Left lobe of liver (tissue), 2 donors: ENCODE results near the gene MORN2. TPM values are rescaled to one million over a fixed set of nuclear protein-coding genes. Genes with fewer than 3 reads are reported as not detected.
"Not testable (repeated sequence)": the region's sequence is repeated elsewhere in the genome, so short reads cannot be mapped to it uniquely, and the experiment has no call there.

ENCODE experiments used
- ATAC-seq: fragments of 200-7000 bp; cut with Tn5 transposase; one replicate; pipeline ENCODE4 v1.9.1; 2020; ENCODE audit warnings: mild to moderate bottlenecking, moderate library complexity
- DNase-seq: peaks from one replicate; pipeline ENCODE4 v3.0.0-alpha.2; 2020; ENCODE audit warnings: low spot score
- total RNA-seq: library from RNA; stranded (reverse); gene quantifications from one replicate; pipeline ENCODE4 v1.2.1, GENCODE V29; 2021
- donor health status: DM: no; HTN: no; CAD: no; lungs with moderate emphysema.
- donor health status: DM: no; HTN: yes; CAD: no.

MORN2 gene
- 4.6 TPM for total RNA-seq

DNA sequence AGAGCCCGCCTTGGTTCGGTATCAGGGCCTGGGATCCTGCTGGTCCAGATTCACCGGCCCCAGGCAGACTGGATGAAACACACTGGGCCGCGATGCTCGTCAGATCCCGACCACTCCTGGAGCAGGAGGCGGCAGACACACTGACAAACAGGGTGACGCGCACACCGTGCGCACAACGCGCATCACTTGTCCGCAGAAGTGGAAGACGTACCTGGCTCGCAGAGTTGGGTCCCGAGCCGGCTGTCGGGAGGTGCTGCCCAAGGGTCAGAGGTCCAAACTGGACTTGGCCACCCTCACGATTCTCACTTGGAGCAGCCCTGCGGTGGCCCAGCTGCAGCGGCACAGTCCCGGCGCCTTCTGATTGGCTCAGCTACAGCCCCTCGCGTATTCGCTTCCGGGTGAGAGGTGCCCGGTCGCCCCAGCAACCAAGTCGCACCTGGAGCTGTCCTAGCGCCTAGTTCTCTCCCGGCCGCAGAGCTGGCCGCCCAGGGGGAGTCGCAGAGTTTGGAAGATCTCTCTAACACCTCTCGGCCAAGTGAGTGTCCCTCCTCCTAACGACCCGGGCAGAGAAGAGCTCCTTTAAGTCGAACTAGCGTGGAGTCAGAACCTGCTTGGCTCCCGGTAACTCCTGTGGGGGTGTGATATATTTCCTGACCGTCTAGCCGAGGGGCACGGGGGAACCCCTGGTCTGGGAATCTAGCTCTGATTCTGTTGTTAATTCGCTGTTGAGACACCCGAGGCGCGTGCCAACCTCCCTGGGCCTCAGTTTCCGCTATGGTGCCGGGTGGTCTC lies at the start of gene MORN2, which contains the start of gene DHX57:
MORN2 (plus strand) TSS at position 401 of the 792 bp plus-strand sequence.
DHX57 (minus strand) TSS at position 359 of the 792 bp plus-strand sequence. CDS start 7,529 bp downstream, outside the sequence.
- peak; percentile 98 for ATAC-seq
- peak; percentile 96 for DNase-seq

DNA sequence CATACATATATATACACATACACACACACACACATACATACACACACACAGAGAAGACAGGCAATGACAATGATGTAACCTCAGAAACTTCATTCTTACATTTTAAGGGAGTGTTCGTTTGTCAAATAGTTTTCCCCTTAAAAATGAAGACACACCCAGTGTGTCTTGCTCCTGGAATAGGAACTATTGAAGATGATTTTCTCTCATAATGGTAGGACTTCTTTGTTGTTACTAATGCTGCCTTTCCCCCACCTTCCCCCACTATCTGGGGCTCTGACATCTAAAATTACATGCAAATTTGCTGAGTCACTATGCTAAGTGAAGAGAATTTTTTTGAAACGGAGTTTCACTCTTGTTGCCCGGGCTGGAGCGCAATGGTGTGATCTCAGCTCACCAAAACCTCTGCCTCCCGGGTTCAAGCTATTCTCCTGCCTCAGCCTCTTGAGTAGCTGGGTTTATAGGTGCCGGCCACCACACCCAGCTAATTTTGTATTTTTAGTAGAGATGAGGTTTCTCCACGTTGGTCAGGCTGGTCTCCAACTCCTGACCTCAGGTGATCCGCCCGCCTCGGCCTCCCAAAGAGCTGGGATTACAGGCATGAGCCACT lies 48.1 kb upstream of the MORN2 start:
- not testable (repeated sequence) for ATAC-seq, DNase-seq

DNA sequence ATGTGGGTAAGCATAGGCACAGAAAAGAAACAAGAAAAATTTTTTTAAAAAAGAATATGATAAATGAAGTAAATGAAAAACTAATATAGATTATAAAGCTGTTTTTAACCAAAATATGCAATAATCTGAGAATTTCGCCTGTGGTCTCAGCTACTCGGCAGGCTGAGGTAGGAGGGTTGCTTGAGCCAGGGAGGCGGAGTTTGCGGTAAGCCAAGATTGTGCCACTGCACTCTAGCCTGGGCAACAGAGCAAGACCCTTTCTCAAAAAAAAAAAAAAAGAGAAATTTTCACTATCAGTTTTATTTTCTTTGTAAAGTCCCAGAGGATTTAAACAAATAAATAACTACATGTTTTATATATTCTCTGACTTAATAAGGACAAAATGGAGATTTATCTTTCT lies 47.3 kb upstream of the MORN2 start:
- ATAC-seq (no peak), DNase-seq (no peak)

DNA sequence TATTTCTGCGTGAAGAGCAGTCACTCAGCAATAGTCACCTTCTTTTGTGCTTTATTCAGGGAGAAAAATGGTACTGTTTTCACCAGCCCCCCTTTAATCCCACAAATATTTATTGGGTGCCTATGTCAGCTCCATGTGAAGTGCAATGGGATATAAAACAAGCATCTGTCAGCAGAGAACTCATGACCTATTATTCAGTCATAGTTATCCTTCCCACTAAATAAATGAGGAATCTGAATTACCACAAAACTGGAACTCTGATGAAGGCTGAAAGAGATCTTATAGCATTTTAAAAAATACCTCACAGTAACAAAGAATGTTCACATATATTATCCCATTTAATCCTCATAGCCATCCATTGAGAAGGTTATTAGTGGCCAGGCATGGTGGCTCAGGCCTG lies 45.8 kb upstream of the MORN2 start:
- no peak for ATAC-seq

DNA sequence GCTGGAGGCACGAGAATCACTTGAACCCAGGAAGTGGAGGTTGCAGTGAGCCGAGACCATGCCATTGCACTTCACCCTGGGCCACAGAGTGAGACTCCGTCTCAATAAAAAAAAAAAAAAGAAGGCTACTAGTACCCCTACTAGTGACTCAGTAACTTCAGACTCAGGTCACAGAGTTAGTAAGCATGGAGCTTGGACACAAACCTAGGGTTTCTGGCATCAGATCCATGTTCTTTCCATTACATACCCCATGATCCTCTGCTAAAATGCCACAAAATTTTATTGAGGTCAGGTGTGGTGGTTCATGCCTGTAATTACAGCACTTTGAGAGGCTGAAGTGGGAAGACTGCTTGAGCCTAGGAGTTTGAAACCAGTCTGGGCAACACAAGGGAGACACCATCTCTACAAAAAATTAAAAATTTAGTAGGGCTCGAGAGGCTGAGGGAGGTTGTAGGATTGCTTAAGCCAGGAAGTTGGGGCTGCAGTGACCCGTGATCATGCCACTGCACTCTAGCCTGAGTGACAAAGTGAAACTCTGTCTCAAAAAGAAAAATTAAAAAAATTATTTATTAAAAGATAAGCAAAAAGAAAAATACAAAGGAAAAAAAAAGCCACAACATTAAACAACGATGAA lies 45.1 kb upstream of the MORN2 start:
- no peak for DNase-seq
- no peak for ATAC-seq

More for the DNA sequence above, 45.8 kb upstream of the MORN2 start:
- no peak for DNase-seq

DNA sequence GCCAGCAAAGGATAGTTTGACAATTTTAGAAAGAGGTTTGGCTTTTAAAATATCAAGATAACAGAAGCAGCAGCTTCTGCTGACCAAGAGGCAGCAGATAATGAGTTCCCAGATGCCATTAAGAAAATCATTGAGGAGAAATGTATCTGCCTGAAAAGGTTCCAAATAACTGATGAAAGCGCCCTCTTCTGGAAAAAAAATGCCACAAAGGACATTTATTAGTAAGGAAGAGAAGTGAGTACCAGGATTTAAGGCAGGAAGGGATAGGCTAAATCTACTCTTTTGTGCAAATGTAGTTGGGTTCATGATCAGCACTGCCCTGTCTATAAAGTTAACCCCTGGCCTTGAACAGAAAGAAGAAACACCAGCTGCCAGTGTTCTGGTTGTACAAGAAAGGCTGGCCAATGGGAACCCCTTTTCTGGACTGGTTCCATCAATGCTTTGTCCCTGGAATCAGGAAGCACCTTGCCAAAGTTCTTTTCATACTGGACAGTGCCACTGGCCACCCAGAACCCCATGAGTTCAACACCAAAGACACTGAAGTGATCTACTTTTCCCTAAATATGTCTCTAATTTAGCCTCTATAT lies 40.7 kb upstream of the MORN2 start:
- peak; percentile 35 for ATAC-seq

DNA sequence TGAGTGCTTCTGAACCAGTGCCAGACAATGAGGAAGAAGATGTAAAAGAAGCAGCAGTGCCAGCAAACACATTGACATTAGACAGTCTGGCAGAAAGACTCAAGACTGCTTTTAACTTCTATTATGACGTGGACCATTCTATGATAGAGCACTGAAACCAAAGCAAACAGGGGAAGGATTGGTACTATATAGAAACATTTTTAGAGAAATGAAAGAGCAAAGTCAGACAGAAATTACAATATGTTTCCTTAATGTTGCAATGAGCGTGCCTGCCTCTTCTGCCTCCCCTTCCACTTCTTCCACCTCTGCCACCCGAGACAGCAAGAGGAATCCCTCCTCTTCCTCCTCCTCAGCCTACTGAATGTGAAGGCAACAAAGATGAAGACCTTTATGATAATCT lies 39.8 kb upstream of the MORN2 start:
- ATAC-seq = peak; percentile 43
- DNase-seq = no peak

More for the DNA sequence above, 40.7 kb upstream of the MORN2 start:
- DNase-seq = no peak

DNA sequence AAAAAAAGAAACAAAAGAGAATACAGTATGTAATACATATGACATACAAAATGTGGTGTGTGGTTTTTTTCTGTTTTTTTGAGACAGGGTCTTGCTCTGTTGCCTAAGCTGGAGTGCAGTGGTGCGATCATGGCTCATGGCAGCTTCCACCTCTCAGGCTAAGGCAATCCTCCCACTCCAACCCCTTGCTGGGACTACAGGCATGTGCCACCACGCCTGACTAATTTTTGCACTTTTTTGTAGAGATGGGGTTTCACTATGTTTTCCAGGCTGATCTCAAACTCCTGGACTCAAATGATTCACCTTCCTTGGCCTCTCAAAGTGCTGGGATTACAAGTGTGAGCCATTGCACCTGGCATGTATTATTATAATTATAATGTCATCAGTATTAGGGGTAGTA lies 39.0 kb upstream of the MORN2 start:
- DNase-seq = no peak
- no peak for ATAC-seq

DNA sequence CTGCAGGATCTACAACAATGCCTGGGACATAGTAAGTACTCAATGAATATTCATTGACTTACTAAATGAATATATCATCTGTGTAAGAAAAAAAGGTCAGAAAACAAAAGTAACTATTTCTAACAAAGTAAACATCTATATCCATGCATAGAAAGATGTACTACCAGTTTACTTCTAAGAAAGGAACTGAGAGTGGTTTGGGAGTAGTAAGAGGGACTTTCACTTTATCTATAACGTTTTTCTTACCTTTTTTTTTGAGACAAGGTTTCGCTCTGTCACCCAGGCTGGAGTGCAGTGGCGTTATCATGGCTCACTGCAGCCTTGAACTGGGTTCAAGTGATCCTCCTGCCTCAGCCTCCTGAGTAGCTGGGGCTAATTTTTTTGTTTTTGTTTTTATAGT lies 25.7 kb upstream of the MORN2 start:
- DNase-seq (no peak), ATAC-seq (no peak)

DNA sequence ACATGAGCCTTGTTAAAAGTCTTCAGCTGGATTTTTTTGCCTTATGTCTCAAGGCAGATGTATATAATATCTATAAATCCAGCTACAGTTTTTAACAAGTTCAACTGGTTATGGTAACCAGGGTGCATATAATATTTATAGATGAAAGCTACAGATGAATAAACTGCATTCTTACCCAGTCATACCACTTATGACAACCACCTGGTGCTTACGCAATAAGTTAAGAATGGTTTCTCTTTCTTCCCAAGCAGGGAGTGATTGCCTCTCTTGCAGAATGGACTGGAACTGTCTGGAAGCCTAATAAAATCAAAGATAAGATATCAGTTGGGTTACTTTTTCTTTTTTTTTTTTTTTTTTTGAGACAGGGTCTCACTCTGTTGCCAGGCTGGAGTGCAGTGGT lies 19.6 kb upstream of the MORN2 start:
- DNase-seq = no peak
- ATAC-seq = no peak

DNA sequence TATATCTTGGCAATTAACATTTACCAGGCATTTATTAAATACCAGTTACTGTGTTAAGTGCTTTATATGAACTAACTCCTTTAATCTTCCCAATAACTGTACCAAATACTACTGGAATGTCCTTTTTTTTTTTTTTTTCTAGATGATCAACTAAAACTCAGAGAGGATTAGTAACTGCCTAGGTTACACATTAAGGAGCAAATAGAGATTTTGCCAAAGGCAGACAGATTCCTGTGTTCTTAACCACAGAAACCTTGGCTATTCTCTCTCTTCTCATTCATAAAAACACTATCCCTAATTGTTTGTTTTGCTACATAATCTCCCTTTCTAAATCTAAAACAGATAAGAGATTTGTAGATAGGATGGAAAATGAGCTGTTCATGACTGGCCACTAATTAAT lies 13.3 kb upstream of the MORN2 start:
- ATAC-seq = no peak
- no peak for DNase-seq

DNA sequence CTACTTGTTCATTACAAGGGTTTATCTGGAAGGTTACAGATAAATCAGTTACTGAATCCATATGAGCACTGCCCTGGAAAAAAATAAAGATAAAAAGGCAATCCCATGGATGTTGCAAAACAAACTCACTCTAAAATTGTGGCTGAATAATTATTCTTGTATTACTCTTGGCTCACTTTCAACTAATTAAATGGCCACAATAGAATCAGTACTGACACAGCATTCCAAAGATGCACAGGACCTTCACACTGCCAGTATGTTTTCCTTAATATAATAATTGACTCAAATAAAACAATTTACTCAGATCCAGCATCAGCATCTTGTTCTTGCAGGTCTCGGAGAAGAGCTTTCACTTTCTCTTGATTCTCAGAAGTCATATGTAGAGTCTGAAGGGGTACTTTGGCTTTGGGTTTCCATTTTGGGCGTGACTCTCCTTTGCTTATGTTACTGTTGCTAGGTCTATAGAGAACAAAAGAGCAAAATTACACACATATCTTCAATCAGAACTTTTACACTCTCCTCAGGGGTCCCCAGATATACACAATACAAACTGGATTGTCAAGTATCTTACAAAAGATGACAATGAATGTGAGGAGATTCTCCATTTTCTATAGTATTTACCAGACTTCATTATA lies 12.6 kb upstream of the MORN2 start:
- DNase-seq (no peak), ATAC-seq (no peak)

DNA sequence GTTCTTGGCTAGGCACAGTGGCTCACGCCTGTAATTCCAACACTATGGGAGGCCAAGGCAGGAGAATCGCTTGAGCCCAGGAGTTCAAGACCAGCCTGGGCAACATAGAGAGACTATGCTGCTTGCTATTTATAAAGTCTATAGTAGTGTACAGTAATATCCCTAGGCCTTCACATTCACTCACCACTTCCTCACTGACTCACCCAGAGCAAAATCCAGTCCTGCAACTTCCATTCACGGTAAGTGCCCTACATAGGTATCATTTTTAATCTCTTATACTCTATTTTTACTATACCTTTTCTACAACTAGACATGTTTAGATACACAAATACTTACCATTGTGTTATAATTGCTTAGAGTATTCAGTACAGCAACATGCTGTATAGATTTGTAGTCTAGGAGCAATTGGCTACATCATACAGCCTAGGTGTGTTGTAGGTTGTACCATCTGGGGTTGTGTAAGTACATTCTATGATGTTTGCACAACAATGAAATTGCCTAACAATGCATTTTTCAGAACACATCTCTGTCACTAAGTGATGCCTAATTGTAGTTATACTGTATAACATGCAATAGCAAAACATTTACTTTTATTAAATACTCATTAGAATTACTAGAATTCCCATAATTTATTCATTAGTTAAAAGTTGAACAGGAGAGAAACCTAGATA lies 8.9 kb upstream of the MORN2 start:
- no peak for DNase-seq
- no peak for ATAC-seq

DNA sequence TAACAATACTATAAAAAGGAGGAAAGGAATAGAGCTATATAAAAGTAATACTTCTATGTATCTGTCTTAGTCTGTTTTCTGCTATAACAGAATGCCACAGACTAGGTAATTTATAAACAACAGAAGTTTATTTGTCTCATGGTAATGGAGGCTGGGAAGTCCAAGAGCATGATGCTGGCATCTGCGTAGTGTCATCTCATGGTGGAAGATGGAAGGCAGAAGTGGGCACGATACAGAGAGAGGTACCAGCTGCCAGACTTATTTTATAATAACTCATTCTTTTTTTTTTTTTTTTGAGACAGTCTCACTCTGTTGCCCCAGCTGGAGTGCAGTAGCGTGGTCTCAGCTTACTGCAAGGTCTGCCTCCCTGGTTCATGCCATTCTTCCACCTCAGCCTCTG lies 4.3 kb upstream of the MORN2 start:
- DNase-seq = no peak

DNA sequence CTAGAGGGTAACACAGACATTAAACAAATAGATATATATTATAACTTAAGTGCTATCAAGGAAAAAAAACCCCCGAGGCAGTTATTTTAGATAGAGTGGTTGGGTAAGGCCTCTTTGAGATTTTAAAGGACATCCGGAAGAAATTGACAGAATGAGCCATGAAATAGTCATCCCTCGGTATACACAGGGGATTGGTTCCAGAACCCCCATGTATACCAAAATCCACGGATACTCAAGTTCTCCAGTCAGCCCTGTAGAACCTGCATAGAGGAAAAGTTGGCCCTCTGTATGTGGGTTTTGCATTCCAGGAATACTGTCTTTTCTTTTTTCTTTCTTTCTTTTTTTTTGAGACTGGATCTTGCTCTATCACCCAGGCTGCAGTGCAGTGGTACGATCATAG lies 2.0 kb upstream of the MORN2 start:
- DNase-seq (no peak), ATAC-seq (no peak)

More for the DNA sequence above, 4.3 kb upstream of the MORN2 start:
- ATAC-seq = no peak

DNA sequence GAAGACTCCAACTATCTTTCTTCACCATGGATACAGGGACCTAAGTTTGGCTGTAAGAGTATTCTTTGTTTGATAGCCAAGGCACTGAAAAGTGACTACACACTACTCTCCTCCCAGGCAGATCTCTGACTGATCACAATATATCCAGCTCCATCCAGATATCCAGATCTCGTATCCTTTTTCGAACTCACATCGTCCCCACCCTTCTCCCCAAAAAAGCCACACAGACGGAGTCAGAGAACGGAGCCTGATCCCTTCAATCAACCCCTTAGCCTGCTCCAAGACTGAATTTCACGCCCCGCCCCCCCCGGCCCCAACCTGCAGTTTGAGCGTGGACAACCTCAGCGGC lies 575 bp upstream of the MORN2 start:
- no peak for DNase-seq
- ATAC-seq = no peak

DNA sequence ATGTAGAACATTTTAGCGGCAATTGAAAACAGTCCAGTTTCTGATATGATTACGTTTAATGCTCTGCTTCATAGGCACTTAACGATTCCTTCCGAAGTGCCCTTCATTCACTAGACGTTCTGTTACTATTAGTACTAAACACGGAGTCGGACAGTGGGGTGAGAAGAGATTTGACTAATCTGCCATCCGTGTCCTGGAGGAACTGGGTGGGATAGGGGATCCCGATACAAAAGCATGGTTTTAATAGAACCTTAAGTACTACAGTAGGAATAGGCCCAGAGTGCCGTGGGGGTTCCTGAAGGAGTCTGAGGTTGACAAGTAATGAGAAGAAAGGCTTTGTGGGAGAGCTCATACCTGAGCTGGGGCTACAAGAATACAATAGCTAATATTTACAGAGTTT lies 631 bp downstream of the MORN2 start:
- ATAC-seq = no peak
- no peak for DNase-seq

DNA sequence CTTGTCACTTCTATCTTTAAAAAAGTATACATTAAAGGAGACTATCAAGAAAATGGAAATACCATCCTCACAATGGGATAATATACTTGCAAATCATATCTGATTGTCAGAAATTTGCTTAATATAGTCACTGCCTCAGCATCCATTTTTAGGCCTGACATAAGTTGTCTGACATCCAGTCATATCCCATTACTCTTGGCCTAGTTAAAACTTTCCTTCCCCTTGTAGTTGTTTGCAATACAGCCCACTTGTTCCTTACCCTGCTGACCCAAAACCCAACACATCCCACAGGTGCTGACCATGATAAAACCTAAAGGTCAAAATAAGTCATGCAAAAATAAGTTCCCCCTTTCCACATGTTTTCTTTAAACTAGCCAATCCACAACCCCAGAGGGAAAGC lies 10.3 kb downstream of the MORN2 start:
- no peak for DNase-seq
- ATAC-seq = no peak

DNA sequence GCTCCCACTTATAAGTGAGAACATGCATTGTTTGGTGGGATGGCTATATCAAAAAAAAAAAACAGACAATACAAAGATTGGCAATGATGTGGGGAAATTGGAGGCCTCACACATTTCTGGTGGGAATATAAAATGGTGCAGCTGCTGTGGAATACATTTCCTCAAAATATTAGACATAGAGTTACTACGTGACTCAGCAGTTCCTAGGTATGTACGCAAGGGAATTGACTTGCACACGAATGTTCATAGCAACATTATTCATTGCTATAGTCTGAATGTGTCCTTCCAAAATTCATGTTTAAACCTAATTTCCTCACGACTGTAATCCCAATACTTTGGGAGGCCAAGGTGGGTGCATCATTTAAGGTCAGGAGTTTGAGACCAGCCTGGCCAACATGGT lies 11.6 kb downstream of the MORN2 start:
- DNase-seq = no peak
- no peak for ATAC-seq

DNA sequence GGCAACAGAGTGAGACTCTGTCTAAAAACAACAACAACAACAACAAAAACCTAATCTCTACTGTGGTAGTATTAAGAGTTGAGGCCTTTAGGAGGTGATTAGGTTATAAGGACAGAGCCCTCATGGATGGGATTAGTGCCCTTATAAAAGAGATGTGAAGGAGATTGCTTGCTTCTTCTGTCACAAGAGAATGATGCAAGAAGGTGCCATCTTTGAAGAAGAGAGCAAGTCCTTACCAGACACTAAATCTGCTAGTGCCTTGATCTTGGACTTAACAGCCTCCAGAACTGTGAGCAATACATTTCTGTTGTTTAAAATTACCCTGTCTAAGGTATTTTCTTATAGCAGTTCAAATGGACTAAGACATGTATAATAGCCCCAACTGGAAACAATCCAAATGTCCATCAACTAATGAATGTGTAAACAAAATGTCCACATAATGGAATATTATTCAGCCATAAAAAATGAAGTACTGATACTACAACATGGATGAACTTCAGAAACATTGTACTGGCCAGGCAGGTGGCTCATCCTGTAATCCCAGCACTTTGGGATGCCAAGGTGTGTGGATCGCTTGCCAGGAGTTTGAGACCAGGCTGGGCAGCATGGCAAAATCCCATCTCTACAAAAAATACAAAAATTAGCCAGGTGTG lies 12.3 kb downstream of the MORN2 start:
- DNase-seq (no peak), ATAC-seq (no peak)
